Measurements from ENCODE around the gene SULT1C2. TPM values are rescaled to one million over a fixed set of nuclear protein-coding genes. Genes with fewer than 3 reads are reported as not detected.
A peak's percentile ranks its signal among the peaks of the same experiment; 100 is the strongest.

SULT1C2 gene
- total and polyA plus RNA-seq, 2 of the 13 experiments (the other 11 are each of a cell fraction or from before 2014, with no cell fraction given) = 4.0 to 6.2 TPM

- TF ChIP-seq MLXIP (CRISPR knock-in tag; IDR thresholded peaks at IDR 0.05; ENCODE audit: borderline replicate concordance) = no peak
- no peak for TF ChIP-seq ZNF552 (CRISPR knock-in tag; IDR thresholded peaks at IDR 0.05; ENCODE audit: borderline replicate concordance)
- peak; percentile 62 for TF ChIP-seq ZNF784 (CRISPR knock-in tag; IDR thresholded peaks at IDR 0.05; ENCODE audit: borderline replicate concordance)
- TF ChIP-seq ZBTB39 (CRISPR knock-in tag; IDR thresholded peaks at IDR 0.05) = no peak
- TF ChIP-seq NFKB2 (CRISPR knock-in tag; IDR thresholded peaks at IDR 0.05; ENCODE audit: borderline replicate concordance) = no peak
- no peak for TF ChIP-seq AHR (CRISPR knock-in tag; IDR thresholded peaks at IDR 0.05)
- TF ChIP-seq ZZZ3 (CRISPR knock-in tag; IDR thresholded peaks at IDR 0.05; ENCODE audit: borderline replicate concordance) = no peak
- TF ChIP-seq BCLAF1 (IDR thresholded peaks at IDR 0.05) = no peak
- no peak for TF ChIP-seq ZSCAN5A (CRISPR knock-in tag; IDR thresholded peaks at IDR 0.05; ENCODE audit: borderline replicate concordance)
- no peak for TF ChIP-seq ESRRA (CRISPR knock-in tag; IDR thresholded peaks at IDR 0.05; ENCODE audit: low read depth)
- TF ChIP-seq HNRNPH1 (optimal IDR thresholded peaks at IDR 0.05; ENCODE audit: low read depth, low read length) = no peak
- TF ChIP-seq AKAP8 (CRISPR knock-in tag; IDR thresholded peaks at IDR 0.05) = no peak
- no peak for TF ChIP-seq ZNF367 (CRISPR knock-in tag; IDR thresholded peaks at IDR 0.05; ENCODE audit: borderline replicate concordance)
- TF ChIP-seq HIVEP1 (CRISPR knock-in tag; IDR thresholded peaks at IDR 0.05) = no peak
- TF ChIP-seq ZNF138 (CRISPR knock-in tag; IDR thresholded peaks at IDR 0.05; ENCODE audit: low read depth) = no peak
- no peak for TF ChIP-seq FOXP1 (IDR thresholded peaks at IDR 0.05)
- TF ChIP-seq FOXP1 (CRISPR knock-in tag; IDR thresholded peaks at IDR 0.05) = peak; percentile 30; the same call in 1 of the 2 replicates
Measured at GRCh38 chr2:108271691-108272253, 16.9 kb upstream of the SULT1C2 start (continued).
